ENCODE data around the gene RABGAP1L.
A peak's percentile ranks its signal among the peaks of the same experiment; 100 is the strongest.

The RABGAP1L gene

DNA sequence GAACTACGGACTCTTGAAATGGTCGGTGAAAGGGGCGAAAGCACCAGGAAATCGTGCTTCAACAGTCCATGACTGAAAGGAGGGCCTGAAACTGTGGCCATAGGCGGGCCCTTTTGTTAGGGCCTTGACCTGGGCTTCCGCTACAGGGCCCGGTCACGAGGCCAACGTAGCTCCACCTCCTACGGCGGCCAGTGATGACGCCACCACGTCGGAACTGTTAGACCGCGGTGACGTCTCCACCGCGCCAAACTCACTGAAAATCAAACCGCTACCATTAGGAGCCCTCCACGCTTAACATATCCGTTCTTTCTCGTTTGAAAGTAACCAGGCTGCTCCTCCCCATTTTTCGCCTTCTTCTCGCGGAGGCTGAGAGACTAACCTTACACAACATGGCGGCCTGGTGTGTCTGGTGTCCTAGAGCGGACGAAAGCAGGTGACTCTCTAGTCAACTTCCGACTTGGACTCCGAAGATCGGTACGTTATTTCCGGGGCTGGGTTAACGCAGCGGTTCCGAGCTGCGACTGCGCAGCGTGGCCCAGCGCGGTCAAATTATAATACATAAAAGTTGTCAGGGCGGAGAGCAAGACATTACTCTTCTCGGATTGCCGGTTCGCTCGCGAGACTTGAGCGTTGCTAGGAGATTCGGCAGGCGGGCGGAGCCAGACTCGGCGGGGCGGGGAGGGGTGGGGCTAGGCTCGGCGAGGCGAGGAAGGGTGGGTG lies 840.1 kb downstream of the RABGAP1L start:
- Histone ChIP-seq H2AFZ (ENCODE audit: low read depth, low read length, severe bottlenecking) (peak overlapping the region; percentile 83), H3K27ac (ENCODE audit: low read depth, low read length) (peak overlapping the region; percentile 94), H4K20me1 (ENCODE audit: low read depth, low read length) (peaks cover 7% of the 10 kb centered on the region; the same call in 1 of the 2 replicates), H3K9ac (ENCODE audit: low read length) (peak overlapping the region; percentile 98), H3K4me2 (ENCODE audit: low read depth, low read length, poor library complexity, severe bottlenecking) (peak overlapping the region; percentile 88), H3F3A (ENCODE audit: insufficient read depth) (peaks cover 42% of the 10 kb centered on the region; the same call in 1 of the 2 replicates), H3K79me2 (ENCODE audit: insufficient read depth, low read length) (peaks cover 45% of the 10 kb centered on the region), H3K27me3 (ENCODE audit: low read length) (no peaks in the 10 kb centered on the region), H3K9me2 (replicated peaks; ENCODE audit: insufficient read depth, low read length) (no peaks in the 10 kb centered on the region), H3K36me3 (ENCODE audit: low read length) (peaks cover 14% of the 10 kb centered on the region; the same call in 1 of the 2 replicates), H3K4me3 (ENCODE audit: insufficient read depth, low read length, poor library complexity, severe bottlenecking) (peak overlapping the region; percentile 83), H3K9me3 (ENCODE audit: insufficient read depth, low read length) (no peaks in the 10 kb centered on the region)
- TF ChIP-seq, protein P1, sequence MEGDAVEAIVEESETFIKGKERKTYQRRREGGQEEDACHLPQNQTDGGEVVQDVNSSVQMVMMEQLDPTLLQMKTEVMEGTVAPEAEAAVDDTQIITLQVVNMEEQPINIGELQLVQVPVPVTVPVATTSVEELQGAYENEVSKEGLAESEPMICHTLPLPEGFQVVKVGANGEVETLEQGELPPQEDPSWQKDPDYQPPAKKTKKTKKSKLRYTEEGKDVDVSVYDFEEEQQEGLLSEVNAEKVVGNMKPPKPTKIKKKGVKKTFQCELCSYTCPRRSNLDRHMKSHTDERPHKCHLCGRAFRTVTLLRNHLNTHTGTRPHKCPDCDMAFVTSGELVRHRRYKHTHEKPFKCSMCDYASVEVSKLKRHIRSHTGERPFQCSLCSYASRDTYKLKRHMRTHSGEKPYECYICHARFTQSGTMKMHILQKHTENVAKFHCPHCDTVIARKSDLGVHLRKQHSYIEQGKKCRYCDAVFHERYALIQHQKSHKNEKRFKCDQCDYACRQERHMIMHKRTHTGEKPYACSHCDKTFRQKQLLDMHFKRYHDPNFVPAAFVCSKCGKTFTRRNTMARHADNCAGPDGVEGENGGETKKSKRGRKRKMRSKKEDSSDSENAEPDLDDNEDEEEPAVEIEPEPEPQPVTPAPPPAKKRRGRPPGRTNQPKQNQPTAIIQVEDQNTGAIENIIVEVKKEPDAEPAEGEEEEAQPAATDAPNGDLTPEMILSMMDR (IDR thresholded peaks at IDR 0.05; ENCODE audit: insufficient read depth, low read length, poor library complexity, severe bottlenecking), result no peak
- TF ChIP-seq EZH2phosphoT487 (conservative IDR thresholded peaks at IDR 0.05; ENCODE audit: low read length), result no peak

DNA sequence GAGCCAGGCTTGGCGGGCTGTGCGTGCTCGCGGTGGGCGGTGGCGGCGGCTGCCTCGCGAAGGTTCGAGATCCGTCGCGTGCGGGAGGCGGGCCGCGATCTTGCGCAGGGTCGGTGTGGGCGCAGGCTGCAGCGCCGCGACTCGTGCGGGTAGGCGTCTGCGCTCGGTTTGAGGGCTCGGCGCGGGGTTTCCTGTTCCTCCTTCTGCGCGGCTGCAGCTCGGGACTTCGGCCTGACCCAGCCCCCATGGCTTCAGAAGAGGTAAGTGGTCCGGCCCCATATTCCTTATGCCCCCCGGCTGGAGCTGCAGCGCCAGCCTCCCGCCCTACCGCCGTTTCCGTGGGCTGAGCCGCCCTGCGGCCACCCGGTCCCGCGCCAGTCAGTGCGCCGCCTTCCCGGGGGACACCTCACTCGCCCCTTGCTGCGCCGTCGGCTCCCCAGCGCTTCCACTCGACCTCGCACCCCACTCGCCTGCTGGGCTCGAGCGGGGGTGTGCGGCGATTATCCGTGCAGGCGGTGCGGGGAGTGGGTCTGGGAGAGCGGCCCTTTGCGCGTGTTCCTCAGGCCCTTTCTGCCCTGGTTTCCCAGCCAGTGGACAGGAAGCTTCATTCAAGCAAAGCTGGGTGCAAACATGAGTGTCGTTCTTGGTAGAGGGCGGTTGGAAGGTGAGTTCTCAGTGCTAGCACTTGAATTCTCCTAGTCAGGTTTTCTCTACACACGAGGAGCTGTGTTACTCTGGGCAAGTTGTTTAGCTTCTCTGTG lies 840.8 kb downstream of the RABGAP1L start, which contains the start of gene CACYBP:
TSS of gene CACYBP (plus strand) at position 12 of the 761 bp plus-strand sequence. CDS start at position 246, 234 bp downstream.
- no peaks in the 10 kb centered on the region for H3K27me3 ChIP-seq (ENCODE audit: low read length)
- H2AFZ ChIP-seq (ENCODE audit: low read depth, low read length, severe bottlenecking), result peak within 1 kb of the TSS; percentile 83
- peak within 1 kb of the TSS; percentile 98 for H3K9ac ChIP-seq (ENCODE audit: low read length)
- peaks cover 38% of the 10 kb centered on the region; the same call in 1 of the 2 replicates for H3F3A ChIP-seq (ENCODE audit: insufficient read depth)
- H3K9me2 ChIP-seq (replicated peaks; ENCODE audit: insufficient read depth, low read length), result no peaks in the 10 kb centered on the region
- peak within 1 kb of the TSS; percentile 94 for H3K27ac ChIP-seq (ENCODE audit: low read depth, low read length)
- H3K79me2 ChIP-seq (ENCODE audit: insufficient read depth, low read length), result peaks cover 52% of the 10 kb centered on the region
- peaks cover 20% of the 10 kb centered on the region; the same call in 1 of the 2 replicates for H3K36me3 ChIP-seq (ENCODE audit: low read length)
- peak within 1 kb of the TSS; percentile 83 for H3K4me3 ChIP-seq (ENCODE audit: insufficient read depth, low read length, poor library complexity, severe bottlenecking)
- peak within 1 kb of the TSS; percentile 88 for H3K4me2 ChIP-seq (ENCODE audit: low read depth, low read length, poor library complexity, severe bottlenecking)
- H4K20me1 ChIP-seq (ENCODE audit: low read depth, low read length), result peaks cover 10% of the 10 kb centered on the region; the same call in 1 of the 2 replicates
- no peak for TF ChIP-seq EZH2phosphoT487 (conservative IDR thresholded peaks at IDR 0.05; ENCODE audit: low read length)
- TF ChIP-seq, protein P1 (IDR thresholded peaks at IDR 0.05; ENCODE audit: insufficient read depth, low read length, poor library complexity, severe bottlenecking), result no peak
- H3K9me3 ChIP-seq (ENCODE audit: insufficient read depth, low read length), result no peaks in the 10 kb centered on the region

DNA sequence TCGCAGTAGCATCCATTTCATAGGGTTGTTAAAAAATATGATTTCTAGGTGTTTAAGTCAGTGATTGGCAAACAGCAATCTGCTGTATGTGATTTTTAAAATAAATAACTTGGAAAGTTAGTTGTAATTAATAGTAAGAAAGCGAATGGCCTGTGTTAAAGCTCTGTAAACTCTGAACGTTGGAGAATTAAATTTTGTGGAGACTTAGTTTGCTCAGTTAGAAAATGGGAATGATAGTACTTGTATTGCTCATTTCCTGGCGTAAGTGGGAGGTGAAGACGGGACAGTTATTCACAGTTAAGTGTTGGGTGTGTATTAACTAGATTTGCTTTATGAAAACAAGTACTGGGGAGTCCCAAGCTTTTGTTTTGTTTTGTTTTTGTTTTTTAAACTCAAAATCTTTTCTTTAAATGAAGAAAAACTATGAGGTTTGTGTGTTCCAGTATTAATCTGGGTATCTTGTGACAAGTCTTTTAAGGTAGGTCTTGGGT lies 841.4 kb downstream of the RABGAP1L start:
- Histone ChIP-seq H3K79me2 (ENCODE audit: insufficient read depth, low read length) (peaks cover 58% of the 10 kb centered on the region), H3K36me3 (ENCODE audit: low read length) (peaks cover 26% of the 10 kb centered on the region; the same call in 1 of the 2 replicates), H3K9me3 (ENCODE audit: insufficient read depth, low read length) (no peaks in the 10 kb centered on the region), H3K4me2 (ENCODE audit: low read depth, low read length, poor library complexity, severe bottlenecking) (peak overlapping the region; percentile 85), H3K27me3 (ENCODE audit: low read length) (no peaks in the 10 kb centered on the region), H3F3A (ENCODE audit: insufficient read depth) (peaks cover 37% of the 10 kb centered on the region; the same call in 1 of the 2 replicates), H4K20me1 (ENCODE audit: low read depth, low read length) (peaks cover 15% of the 10 kb centered on the region; the same call in 1 of the 2 replicates), H3K27ac (ENCODE audit: low read depth, low read length) (peak overlapping the region; percentile 74), H2AFZ (ENCODE audit: low read depth, low read length, severe bottlenecking) (no peak overlapping the region), H3K9me2 (replicated peaks; ENCODE audit: insufficient read depth, low read length) (no peaks in the 10 kb centered on the region), H3K9ac (ENCODE audit: low read length) (peak overlapping the region; percentile 98), H3K4me3 (ENCODE audit: insufficient read depth, low read length, poor library complexity, severe bottlenecking) (peak overlapping the region; percentile 83)
- TF ChIP-seq, protein P1 (IDR thresholded peaks at IDR 0.05; ENCODE audit: insufficient read depth, low read length, poor library complexity, severe bottlenecking), result no peak
- no peak for TF ChIP-seq EZH2phosphoT487 (conservative IDR thresholded peaks at IDR 0.05; ENCODE audit: low read length)
